GM12892 (cell line): ENCODE measurements around the gene LRCH1.

Experiments
- DNase-seq: peaks from one replicate; pipeline ENCODE4 v3.0.0; 2011; ENCODE audit not compliant: insufficient read length
- FAIRE-seq: peaks from 2 replicates; lab custom pipeline; 2011; peaks lifted over from hg19 to GRCh38; lab: Jason Lieb, UNC
- POLR2A ChIP-seq: IDR thresholded peaks from 2 replicates; pipeline ENCODE4 v1.6.1; 2011; ENCODE audit warnings: low read depth, low read length, control low read depth
- POLR2AphosphoS5 ChIP-seq: IDR thresholded peaks from 2 replicates; pipeline ENCODE4 v1.6.1; 2011; ENCODE audit warnings: low read depth, low read length, control low read depth
- TAF1 ChIP-seq: IDR thresholded peaks from 2 replicates; pipeline ENCODE4 v1.6.1; 2011; ENCODE audit warnings: low read depth, mild to moderate bottlenecking, control low read depth, low read length, borderline replicate concordance

The LRCH1 gene

GRCh38 chr13:46799139-46799538 is 246.2 kb downstream of the LRCH1 start:
- DNase-seq (no peak), FAIRE-seq (no peak)
- no peak for TF ChIP-seq POLR2AphosphoS5
- no peak for TF ChIP-seq POLR2A
- no peak for TF ChIP-seq TAF1

DNA sequence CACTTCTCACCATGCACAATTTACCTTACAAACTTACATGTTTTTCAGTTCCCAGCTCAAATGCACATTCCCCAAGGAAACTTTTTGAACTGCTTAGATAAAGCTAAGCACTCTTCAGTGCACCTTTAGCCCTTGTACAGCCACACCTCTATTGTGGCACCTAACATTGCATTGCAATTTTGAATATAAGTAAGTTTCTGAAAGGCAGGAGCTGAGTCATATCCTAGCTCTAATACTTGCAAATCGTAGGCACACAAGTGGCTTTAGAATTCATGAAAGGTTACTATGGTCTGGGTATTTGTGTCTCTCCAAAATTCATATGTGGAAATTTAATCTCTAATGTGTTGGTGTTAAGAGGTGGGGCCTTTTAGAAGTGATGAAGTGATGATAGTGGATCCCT is 248.9 kb downstream of the LRCH1 start:
- DNase-seq (no peak), FAIRE-seq (no peak)
- TF ChIP-seq TAF1 = no peak
- no peak for TF ChIP-seq POLR2A
- TF ChIP-seq POLR2AphosphoS5 = no peak
